Measurements from ENCODE around the gene ZC3H18.

The ZC3H18 gene

GRCh38 chr16:88569985-88570690 lies at the start of gene ZC3H18:
TSS of gene ZC3H18 (plus strand) at chr16:88570403. CDS start at chr16:88577124, 6,721 bp downstream.
- TF ChIP-seq EGR1 (IDR thresholded peaks at IDR 0.05) (peak; percentile 98), TCF12 (IDR thresholded peaks at IDR 0.05; ENCODE audit: low read depth) (no peak), NFIC (IDR thresholded peaks at IDR 0.05) (no peak), YY1 (IDR thresholded peaks at IDR 0.05; ENCODE audit: low read depth) (peak; percentile 95), TEAD4 (IDR thresholded peaks at IDR 0.05) (no peak), TAF1 (IDR thresholded peaks at IDR 0.05; ENCODE audit: low read depth) (peak; percentile 80), MAX (IDR thresholded peaks at IDR 0.05) (peak; percentile 63), CREB1 (IDR thresholded peaks at IDR 0.05; ENCODE audit: low read depth) (peak; percentile 92), RAD21 (IDR thresholded peaks at IDR 0.05; ENCODE audit: low read depth) (no peak), CEBPB (IDR thresholded peaks at IDR 0.05) (no peak), FOXM1 (IDR thresholded peaks at IDR 0.05; ENCODE audit: borderline replicate concordance, low read depth) (no peak), ZBTB7A (IDR thresholded peaks at IDR 0.05; ENCODE audit: low read depth) (no peak), REST (IDR thresholded peaks at IDR 0.05; ENCODE audit: low read depth) (no peak), EP300 (IDR thresholded peaks at IDR 0.05; ENCODE audit: borderline replicate concordance) (peak; percentile 53), USF1 (IDR thresholded peaks at IDR 0.05) (peak; percentile 97)

DNA sequence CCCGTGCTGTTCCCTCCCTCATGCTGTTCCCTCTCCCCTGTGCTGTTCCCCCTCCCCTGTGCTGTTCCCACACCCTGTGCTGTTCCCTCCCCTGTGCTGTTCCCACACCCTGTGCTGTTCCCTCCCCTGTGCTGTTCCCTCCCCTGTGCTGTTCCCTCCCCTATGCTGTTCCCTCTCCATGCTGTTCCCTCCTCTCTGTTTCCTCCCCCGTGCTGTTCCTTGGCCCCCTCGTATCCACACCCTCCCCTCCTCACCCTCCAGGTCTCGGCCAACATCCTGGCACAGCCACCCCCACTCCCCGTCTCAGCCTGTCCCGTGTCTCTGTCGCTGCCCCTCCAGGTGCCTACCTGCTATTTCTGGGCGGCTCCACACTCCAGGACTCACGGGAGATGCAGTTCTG lies 48.5 kb upstream of the ZC3H18 start:
- TF ChIP-seq TEAD4 (IDR thresholded peaks at IDR 0.05) = no peak
- no peak for TF ChIP-seq TAF1 (IDR thresholded peaks at IDR 0.05; ENCODE audit: low read depth)
- TF ChIP-seq EP300 (IDR thresholded peaks at IDR 0.05; ENCODE audit: borderline replicate concordance) = no peak
- no peak for TF ChIP-seq TCF12 (IDR thresholded peaks at IDR 0.05; ENCODE audit: low read depth)
- no peak for TF ChIP-seq REST (IDR thresholded peaks at IDR 0.05; ENCODE audit: low read depth)
- no peak for TF ChIP-seq CREB1 (IDR thresholded peaks at IDR 0.05; ENCODE audit: low read depth)
- no peak for TF ChIP-seq YY1 (IDR thresholded peaks at IDR 0.05; ENCODE audit: low read depth)
- no peak for TF ChIP-seq NFIC (IDR thresholded peaks at IDR 0.05)
- TF ChIP-seq RAD21 (IDR thresholded peaks at IDR 0.05; ENCODE audit: low read depth) = no peak
- no peak for TF ChIP-seq EGR1 (IDR thresholded peaks at IDR 0.05)

- TF ChIP-seq CEBPB (IDR thresholded peaks at IDR 0.05) (no peak), EP300 (IDR thresholded peaks at IDR 0.05; ENCODE audit: borderline replicate concordance) (no peak), TEAD4 (IDR thresholded peaks at IDR 0.05) (no peak), FOXM1 (IDR thresholded peaks at IDR 0.05; ENCODE audit: borderline replicate concordance, low read depth) (no peak), REST (IDR thresholded peaks at IDR 0.05; ENCODE audit: low read depth) (no peak), NFIC (IDR thresholded peaks at IDR 0.05) (no peak)
These were observed 47.8 kb upstream of the ZC3H18 start for GRCh38 chr16:88522276-88522949.

- no peak for TF ChIP-seq CREB1 (IDR thresholded peaks at IDR 0.05; ENCODE audit: low read depth)
- no peak for TF ChIP-seq TCF12 (IDR thresholded peaks at IDR 0.05; ENCODE audit: low read depth)
- TF ChIP-seq TEAD4 (IDR thresholded peaks at IDR 0.05) = no peak
- TF ChIP-seq YY1 (IDR thresholded peaks at IDR 0.05; ENCODE audit: low read depth) = no peak
These were observed 46.7 kb upstream of the ZC3H18 start for GRCh38 chr16:88523309-88524161.
